ENCODE measurements around the gene MYOM3. TPM values are rescaled to one million over a fixed set of nuclear protein-coding genes. Genes with fewer than 3 reads are reported as not detected.

The MYOM3 gene
- total RNA-seq, 4 donors from 2014 or later = 0.17 to 0.94 (median 0.44) TPM; not detected in 1

DNA sequence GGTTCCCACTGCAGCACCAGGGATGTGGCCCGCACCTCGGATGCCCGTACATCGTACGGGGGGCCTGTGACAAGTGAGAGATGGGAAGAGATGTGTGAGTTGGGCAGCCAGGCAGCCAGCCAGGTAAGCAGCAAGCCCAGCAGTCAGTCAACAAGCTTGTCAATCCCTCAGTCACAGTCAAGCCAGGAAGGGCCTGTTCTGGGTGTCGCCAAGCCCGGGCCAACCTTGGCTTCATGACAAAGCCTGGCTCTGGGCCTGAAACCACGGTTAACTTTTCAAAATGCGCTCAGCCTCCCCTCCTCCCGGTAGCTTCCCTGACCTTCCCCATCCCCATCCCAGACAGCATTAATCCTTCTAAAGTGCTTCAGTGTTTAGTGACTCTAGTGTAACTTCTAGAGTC, 31.8 kb downstream of the MYOM3 start:
- no peak for TF ChIP-seq CTCF (IDR thresholded peaks at IDR 0.05; ENCODE audit: low read depth)

DNA sequence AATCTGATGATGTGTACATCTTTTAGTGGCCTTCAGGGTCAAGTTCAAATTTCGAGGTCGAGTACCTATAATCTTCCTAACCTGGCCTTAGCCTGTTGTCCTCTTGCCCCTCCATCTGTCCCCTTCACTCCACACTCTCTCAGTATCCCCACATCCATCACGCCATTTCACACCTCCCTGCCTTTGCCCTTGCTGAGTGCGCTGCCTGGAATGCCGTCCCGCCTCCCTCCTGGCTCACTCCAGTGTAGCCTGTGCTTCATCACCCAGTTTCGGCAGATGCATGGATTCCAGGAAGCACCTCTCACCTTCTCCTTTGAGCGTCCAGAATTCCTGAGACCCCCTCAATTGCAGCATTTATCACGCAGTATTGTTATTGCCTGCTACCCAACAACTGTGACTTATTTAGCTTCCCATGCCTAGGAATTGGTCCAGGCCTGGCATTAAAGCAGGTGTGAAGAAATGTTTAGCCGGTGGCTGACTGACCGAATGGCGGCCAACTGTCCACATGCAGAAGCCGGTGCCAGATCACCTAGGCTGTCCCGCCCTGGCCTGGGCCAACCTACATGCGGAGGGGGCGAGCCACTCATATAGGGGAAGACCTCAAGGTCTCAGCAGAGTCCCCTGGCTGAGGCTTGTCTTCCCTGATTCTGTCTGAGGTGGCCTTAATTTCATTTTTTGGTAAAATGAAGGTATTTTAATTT, 34.5 kb downstream of the MYOM3 start:
- no peak for TF ChIP-seq CTCF (IDR thresholded peaks at IDR 0.05; ENCODE audit: low read depth)

GRCh38 chr1:24075946-24076345, 36.0 kb downstream of the MYOM3 start:
- TF ChIP-seq CTCF (IDR thresholded peaks at IDR 0.05; ENCODE audit: low read depth) = no peak

- no peak for TF ChIP-seq CTCF (IDR thresholded peaks at IDR 0.05; ENCODE audit: low read depth)
Observed at GRCh38 chr1:24075590-24075854, 36.4 kb downstream of the MYOM3 start.

GRCh38 chr1:24074817-24075589, 36.9 kb downstream of the MYOM3 start:
- no peak for TF ChIP-seq CTCF (IDR thresholded peaks at IDR 0.05; ENCODE audit: low read depth)

- no peak for TF ChIP-seq CTCF (IDR thresholded peaks at IDR 0.05; ENCODE audit: low read depth)
Observed at GRCh38 chr1:24074196-24074595, 37.7 kb downstream of the MYOM3 start.

- no peak for TF ChIP-seq CTCF (IDR thresholded peaks at IDR 0.05; ENCODE audit: low read depth)
Observed at GRCh38 chr1:24071941-24072340, 40.0 kb downstream of the MYOM3 start.

Measured in subcutaneous adipose tissue (tissue), 4 donors.